ENCODE results near the gene UBE2M.

The UBE2M gene

DNA sequence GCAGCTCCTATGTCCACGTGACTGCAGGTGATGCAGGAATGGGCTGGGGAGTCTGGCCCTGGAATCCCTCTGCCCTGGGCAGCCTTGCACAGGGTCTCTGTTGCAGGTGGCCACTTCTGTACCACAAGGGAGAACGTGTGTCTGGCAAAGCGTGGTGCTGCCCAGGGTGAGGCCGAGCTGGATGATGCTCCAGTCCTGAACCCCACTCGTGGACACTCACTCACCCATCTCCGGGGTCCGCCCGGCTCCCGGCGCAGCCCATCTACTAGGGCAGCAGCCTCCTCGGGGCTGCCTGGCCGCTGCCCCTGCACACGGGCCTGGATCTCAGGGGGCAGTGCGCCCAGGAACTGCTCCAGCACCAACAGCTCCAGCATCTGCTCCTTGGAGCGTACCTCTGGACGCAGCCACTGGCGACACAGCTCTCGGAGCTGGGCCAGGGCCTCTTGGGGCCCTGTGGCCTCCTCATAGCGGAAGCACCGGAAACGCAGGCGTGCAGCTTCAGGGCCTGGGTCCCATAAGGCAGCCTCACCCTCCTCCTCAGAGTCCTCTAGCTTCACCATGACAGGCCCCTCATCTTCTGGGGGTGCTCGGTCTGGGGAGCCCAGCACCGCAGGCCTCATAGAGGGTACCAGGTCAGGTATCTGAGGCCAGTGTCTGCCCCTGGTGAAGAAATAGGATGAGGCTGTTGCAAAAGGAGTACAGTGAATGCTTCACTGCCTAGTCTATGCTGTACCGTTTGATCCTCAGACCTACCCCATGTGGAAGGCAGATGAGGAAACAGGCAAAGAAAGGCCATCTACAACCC, 12.6 kb upstream of the UBE2M start:
- no peak for DNase-seq (ENCODE audit: low read depth in 3 of 3)

- no peak for DNase-seq (ENCODE audit: low read depth in 3 of 3)
These were observed 11.7 kb upstream of the UBE2M start for GRCh38 chr19:58569943-58570670.

DNA sequence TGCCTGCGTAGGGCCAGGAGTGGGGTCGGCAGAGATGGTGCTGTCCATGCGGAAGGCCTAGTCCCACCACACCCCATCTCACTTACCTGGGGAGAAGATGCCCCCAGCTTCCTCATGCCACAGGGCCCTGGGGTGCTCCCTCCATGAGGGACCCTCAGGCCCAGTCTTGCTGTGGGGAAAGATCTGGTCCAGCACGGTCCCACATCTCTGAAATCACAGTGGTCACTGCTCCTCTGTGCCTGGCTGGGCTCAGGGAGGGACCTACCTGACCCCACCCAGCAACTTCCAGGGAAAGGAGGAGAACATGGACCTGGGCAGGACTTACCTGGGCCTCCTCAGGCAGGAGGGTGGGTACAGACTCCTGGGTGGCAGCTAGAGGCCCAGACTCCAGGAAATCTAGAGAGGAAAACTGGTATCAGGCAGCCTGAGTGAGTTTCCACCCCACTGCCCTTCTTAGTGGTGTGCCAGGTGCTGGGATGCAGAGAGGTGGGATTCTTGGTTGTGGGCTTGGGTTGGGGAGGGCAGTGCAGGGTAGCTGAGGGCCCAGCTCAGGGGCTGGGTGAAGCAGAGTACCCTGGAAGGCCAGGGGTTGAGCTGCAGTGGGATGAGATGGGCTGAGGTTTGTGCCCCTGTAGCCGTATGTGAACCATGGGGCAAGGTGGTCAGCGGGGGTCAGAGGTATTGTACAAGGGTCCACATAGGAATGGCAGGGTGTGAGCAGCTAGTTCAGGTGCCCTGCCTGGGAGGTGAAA, 11.0 kb upstream of the UBE2M start:
- no peak for DNase-seq (ENCODE audit: low read depth in 3 of 3)

- DNase-seq (ENCODE audit: low read depth in 3 of 3), result no peak
These were observed 10.2 kb upstream of the UBE2M start for GRCh38 chr19:58568453-58569130.

DNA sequence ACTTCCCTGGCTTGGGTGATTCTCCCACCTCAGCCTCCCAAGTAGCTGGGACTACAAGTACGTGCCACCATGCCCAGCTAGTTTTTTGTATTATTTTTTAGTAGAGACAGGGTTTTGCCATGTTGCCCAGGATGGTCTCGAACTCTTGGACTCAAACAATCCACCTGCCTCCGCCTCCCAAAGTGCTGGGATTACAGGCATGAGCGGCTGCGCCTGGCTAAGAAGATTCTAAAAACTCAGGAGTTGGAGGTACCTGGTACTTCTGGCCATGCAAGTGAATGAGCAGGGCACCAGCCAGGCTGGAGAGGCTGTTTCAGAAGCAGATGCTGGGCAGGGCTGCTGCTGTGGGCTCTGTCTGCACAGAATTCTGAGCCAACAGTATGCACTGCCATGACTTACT, 8.6 kb upstream of the UBE2M start:
- DNase-seq (ENCODE audit: low read depth in 3 of 3), result no peak

GRCh38 chr19:58563823-58564222, 5.4 kb upstream of the UBE2M start:
- DNase-seq (ENCODE audit: low read depth in 3 of 3), result no peak

GRCh38 chr19:58563034-58563573, 4.7 kb upstream of the UBE2M start:
- DNase-seq (ENCODE audit: low read depth in 3 of 3), result no peak

GRCh38 chr19:58562122-58563033, 4.0 kb upstream of the UBE2M start:
- DNase-seq (ENCODE audit: low read depth in 3 of 3), result no peak

DNA sequence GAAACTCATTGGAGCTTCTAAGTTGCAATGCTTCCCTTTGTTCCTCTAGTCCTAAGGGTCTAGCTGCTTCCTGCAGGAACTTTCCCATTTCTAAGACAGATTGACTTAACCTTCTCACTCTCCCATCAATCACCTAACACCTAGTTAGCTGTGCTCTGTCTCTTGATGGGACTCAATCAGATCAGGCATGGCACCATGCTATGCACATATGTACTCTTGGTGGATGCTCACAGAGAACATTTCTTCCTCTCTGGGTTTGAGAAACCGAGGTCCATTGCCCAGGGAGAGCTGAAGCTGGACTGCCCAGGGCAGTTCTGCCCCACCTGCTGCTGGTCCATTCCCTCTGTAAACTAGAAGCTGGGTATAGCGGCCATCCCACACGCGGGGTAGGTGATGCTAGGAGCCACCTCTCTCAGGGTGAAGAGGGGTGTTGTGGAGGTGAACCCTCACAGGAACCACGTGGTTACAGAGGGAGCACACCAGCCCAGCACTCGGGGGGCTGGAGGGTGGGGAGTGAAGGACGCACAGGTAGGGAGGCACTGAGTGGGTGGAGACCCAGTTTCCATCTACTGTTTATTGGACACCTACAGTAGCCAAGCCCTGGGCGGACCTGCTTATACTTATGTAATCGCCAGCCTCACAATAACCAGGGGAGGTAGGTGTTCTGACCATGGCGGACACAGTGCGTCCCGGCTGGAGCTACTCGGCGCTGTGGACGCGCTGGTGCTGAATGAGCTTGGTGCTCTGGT, 3.1 kb upstream of the UBE2M start:
- DNase-seq (ENCODE audit: low read depth in 3 of 3), result no peak

GRCh38 chr19:58560921-58561320, 2.5 kb upstream of the UBE2M start:
- DNase-seq (ENCODE audit: low read depth in 3 of 3), result no peak

DNA sequence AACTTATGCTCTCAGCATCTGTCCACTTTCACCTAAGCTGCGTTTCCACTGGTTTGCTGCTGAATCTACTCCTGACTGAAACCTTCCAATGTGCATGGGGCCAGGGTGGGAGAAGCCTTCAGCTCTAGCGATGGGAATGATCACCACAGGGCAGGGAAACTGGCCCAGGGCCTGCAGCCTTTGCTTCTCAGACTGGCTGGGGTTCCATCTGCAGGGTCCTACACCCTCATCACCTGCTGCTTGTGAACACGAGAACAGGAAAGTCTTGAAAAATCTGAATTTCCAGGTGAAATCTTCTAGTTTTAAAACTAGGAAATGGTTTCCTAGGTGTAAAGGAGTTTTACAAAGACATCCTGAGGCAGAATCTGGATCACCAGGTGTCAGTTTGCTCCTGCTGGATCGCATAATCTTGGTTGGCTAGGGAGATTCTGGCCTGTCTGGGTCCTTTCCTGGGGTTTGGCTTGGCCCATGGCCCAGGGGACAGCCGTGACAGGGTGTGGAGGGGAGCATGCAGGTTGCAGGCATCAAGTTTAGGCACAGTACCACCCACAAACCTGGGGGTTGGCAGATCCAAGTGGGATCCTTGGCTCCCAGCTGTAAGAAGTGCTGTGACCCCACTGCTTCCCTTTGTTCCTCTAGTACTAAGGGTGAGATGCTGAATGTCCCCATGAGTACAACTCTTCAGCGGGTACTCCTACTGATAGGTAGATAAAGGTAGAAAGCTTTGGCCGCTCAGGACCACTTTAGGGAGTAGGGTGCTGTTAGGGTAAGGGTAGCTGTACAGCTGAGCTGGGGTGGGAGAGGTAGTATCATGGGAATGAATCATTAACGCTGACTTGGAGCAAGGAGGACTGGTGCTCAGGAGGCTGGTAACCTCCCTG, 1.8 kb upstream of the UBE2M start:
- no peak for DNase-seq (ENCODE audit: low read depth in 3 of 3)

- DNase-seq (ENCODE audit: low read depth in 3 of 3), result peak in 1 of 3 experiments; percentile 88
These were observed 1.0 kb upstream of the UBE2M start for GRCh38 chr19:58559275-58560006.

- peak; percentile 99 for DNase-seq (ENCODE audit: low read depth in 3 of 3)
These were observed 338 bp upstream of the UBE2M start for GRCh38 chr19:58558623-58559274.

DNA sequence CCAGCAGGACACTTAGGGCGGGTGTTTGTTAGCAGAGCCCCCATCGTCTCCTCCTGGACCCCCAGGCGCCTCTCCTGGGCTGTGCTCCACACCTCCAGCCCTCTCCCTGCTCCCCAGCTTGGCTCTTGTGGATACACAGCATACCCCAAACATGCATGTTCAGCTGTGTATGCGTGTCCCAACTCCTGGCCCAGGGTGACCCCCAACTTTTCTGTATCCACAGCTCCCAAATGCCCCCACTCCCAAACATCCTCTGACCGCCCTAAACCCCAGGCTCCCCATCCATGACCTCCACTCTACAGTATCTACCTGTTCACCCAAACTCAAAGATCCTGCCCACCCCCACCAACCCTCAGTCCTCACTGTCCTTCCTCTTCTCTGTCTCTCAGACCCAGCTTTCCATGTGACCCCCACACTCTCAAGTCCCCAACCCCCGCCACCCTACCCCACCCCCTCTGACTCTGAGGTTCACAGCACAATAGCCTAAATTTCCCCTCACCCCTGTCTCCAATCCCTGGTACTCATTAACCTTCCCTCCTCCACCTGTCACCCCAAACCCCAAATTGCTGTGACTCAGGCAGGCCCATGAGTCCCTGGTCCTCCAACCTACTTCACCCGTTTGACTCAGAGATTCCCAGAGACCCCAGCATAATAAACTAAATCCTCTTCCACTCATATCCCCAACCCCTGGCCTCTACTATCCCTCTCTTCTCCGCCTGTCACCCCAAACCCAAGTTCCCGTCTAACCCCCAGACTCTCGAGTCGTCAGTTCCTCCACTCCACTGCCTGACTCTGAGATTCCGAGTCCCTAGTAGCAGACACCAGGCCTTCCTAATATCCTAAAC, 968 bp downstream of the UBE2M start:
- no peak for DNase-seq (ENCODE audit: low read depth in 3 of 3)

DNA sequence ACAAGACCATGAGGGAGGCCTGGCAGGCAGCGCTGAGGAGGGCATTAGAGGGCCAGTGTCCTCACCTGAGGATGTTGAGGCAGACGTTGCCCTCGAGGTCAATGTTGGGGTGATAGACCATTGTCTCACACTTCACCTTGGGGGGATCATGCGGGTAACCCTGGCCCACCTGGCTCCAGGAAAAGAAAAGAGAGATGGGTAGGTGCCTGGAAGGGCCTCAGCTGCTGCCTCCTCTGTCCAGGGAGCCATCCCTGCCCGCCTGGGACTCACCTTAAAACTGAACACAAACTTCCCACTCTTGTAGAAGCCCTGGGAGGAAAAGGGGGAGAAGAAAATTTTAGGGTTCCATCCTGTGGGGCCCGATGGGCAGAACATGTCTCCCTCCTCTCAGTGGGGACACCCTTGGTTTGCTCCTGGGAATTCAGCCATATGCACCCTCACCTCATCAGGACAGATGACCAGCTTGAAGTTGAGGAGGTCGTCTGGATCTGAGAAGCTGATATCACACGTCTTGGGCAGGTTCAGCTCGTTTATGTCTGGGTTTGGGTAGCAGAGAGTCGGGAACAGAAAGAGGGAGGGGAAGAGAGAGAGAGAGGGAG, 1.7 kb downstream of the UBE2M start:
- no peak for DNase-seq (ENCODE audit: low read depth in 3 of 3)

- no peak for DNase-seq (ENCODE audit: low read depth in 3 of 3)
These were observed 2.3 kb downstream of the UBE2M start for GRCh38 chr19:58555920-58556621.
